ENCODE data around the gene FN1.

Gene FN1

DNA sequence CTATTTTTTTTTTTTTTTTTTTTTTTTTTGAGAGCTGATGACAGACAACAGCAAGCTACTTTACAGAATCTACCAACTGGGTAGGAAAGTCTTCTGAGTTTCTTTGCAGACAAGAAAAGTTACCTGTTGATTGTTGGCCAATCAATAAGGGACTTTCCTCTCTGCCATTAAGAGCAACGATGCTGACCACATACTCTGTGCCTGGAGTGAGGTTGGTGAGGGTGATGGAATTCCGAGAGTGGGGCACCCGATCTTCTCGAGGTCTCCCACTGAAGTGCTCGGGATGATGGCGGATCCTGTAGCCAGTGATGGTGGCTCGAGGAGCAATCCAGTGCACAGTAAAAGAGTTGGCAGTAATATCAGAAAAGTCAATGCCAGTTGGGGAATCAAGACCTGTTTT lies 49.3 kb downstream of the FN1 start:
- no peak for FAIRE-seq
- DNase-seq (ENCODE audit: low spot score), result no peak

DNA sequence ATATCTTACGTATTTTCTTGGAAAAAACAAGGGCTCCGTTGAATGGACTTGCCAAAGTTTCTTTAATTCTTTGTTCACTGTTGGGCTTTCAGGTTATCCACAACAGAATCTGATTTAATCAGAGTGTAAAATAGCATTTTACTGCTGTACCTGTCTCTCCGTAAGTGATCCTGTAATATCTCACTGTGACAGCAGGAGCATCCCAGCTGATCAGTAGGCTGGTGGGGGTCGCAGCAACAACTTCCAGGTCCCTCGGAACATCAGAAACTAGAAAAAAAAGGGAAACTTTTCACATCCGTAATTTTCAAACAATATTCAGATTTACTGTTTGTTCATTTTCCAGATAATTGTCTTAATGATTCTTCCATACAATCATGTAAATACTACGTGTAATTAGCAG lies 51.2 kb downstream of the FN1 start:
- FAIRE-seq (no peak), DNase-seq (ENCODE audit: low spot score) (no peak)

DNA sequence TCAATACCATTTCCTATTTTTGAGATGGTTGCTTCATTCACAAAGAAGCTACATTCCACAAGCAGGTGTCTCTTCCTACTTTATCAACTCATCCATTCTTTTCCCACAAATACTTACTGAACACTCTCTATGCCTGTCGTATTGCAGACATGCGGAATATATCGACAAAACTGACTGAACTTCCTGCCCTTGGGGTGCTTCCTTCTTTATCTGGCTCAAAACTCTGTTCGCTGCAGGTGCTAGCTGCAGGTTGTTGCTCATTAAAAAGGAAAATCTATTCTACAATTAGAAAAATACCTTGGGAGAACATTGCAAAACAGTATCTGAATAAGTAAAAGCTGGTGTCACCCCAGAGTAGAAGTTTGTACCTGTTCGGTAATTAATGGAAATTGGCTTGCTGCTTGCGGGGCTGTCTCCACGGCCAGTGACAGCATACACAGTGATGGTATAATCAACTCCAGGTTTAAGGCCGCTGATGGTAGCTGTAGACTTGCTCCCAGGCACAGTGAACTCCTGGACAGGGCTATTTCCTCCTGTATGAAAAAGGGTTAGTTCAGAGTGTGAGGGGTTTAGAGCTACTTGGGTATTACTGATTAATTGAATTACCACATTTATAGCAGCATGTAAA lies 52.1 kb downstream of the FN1 start:
- no peak for DNase-seq (ENCODE audit: low spot score)
- FAIRE-seq, result no peak

GRCh38 chr2:215382480-215382879 lies 53.4 kb downstream of the FN1 start:
- FAIRE-seq (no peak), DNase-seq (ENCODE audit: low spot score) (no peak)

- FAIRE-seq, result no peak
Observed at GRCh38 chr2:215382011-215382410, 53.9 kb downstream of the FN1 start.

GRCh38 chr2:215380699-215381098 lies 55.2 kb downstream of the FN1 start:
- no peak for DNase-seq (ENCODE audit: low spot score)
- FAIRE-seq, result no peak

More at GRCh38 chr2:215382011-215382410, 53.9 kb downstream of the FN1 start:
- no peak for DNase-seq (ENCODE audit: low spot score)

DNA sequence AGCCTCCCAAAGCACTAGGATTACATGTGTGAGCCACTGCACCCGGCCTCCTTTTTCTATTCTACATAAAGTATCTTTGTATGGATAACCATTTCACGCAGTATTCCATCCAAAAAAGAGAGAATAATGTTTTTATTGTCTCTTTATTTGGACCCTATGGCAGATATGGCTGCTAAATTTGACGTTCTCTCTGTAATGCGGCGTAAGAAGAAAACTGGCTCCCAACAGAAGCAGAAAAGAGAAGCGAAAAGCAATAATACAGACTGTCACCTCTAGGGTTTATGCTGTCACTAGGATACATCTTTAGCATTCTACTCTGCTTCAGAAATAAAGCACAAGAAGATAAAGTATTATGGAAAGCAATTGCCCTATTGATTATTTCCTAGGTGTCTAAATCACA lies 55.9 kb downstream of the FN1 start:
- no peak for FAIRE-seq
- no peak for DNase-seq (ENCODE audit: low spot score)

GRCh38 chr2:215379039-215379438 lies 56.8 kb downstream of the FN1 start:
- no peak for DNase-seq (ENCODE audit: low spot score)
- FAIRE-seq, result no peak

DNA sequence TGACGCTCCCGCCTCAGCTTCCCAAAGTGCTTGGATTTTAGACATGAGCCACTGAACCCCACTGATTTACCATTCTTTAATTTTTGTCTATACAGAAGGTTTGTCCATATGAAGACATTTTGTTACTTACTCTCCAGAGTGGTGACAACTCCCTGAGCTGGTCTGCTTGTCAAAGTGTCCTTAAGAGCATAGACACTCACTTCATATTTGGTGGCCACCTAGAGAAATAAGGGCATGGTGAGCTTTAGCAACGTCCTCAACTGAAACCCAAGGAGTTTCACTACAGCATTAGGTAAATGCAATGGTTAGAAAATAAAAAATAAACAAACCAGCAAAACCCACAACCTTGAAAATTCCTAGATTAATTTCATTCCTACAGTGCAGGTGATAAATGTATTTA lies 57.8 kb downstream of the FN1 start:
- FAIRE-seq (no peak), DNase-seq (ENCODE audit: low spot score) (no peak)

- no peak for FAIRE-seq
- no peak for DNase-seq (ENCODE audit: low spot score)
Observed at GRCh38 chr2:215377283-215377682, 58.6 kb downstream of the FN1 start.

DNA sequence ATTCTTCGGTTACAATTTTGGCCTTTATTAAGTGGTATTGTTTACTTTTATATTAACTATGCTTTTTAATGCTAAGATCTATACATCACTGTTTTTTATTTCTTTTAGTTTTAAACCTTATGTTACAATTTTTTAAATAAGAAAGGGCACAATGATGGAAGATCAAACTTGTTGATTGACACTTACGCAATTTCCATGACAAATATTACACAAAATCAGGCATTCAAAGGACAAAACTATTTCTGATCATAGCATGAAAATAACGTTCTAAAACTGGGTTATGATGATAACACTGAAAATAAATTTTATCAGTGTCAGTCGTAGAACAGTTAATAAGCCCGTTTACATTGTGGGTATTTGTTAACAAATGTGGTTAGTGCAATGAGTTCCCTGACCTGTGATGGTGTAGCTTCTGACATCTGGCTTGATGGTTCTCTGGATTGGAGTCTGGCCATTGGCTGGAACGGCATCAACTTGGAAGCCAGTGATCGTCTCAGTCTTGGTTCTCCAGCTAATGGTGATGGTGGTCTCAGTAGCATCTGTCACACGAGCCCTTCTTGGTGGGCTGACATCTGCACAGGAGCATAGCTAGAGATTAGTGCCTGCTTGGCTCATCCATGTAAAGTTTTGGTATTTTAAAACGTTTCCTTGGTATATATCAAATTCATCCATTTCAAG lies 59.6 kb downstream of the FN1 start:
- FAIRE-seq (no peak), DNase-seq (ENCODE audit: low spot score) (no peak)

DNA sequence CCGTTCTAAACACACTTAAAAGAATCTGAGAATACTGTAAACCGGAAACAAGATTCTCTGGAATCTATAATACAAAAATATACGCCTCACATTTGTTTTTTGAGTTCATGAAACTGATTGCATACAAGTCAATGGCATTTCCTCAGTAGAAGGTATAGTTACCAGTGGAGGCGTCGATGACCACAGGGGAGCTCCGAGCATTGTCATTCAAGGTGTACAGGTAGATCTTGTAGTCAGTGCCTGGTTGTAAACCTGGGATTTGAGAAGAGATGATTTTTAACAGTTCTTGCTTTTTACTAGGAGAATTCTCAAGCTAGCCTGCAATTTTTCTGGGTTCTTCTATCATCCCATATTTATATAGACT lies 60.4 kb downstream of the FN1 start:
- DNase-seq (ENCODE audit: low spot score) (no peak), FAIRE-seq (no peak)

DNA sequence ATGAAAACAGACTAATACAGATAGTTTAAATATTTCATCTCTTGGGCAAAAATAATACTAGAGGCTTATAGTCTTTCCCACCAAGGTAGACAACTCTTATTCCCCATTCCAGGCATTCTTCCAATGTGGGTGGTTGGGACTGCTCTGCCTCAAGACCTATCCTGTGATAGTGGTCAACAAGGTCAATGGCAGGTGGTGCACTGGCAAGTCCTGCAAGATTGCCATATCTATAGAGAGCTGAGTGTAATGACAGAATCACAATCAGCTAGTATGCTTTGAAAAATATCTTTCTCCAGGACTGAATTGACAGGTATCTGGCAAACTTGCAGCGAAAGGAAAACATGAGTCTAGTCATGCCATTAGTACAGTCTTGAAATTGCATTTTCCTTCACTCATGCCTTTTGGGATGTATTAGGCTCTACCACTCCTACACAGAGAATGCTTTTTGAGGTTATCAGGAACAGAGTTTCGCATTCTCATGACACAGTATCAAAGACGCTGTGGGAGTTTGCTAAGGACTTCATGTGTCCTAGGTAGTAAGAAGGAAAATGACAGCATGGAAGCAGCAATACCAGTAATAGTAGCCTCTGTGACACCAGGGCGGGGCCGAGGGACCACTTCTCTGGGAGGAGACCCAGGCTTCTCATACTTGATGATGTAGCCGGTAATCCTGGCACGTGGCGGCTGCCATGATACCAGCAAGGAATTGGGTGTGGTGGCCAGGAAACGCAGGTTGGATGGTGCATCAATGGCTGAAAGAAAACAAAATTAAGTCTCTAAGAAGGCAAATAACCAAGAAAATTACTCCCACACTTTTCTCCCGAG lies 61.0 kb downstream of the FN1 start:
- DNase-seq (ENCODE audit: low spot score), result no peak
- no peak for FAIRE-seq

DNA sequence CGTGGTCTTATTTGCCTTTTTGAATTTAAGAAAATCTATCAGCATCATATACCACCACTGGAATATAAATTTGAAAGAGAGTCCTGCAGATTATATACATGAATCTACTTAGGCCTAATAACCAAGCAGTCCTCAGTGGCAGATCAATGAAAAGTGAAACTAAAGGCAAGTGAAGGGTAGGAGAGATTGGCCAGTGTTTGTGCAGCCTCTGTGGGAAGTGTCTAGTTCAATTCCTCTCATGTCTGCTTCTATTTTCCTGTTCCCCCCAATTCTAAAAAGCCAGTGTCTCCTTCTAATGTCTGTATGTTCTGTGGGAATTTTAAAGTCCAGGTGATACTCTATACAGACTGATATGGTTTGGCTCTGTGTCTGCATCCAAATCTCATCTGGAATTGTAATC lies 61.9 kb downstream of the FN1 start:
- FAIRE-seq (no peak), DNase-seq (ENCODE audit: low spot score) (no peak)

DNA sequence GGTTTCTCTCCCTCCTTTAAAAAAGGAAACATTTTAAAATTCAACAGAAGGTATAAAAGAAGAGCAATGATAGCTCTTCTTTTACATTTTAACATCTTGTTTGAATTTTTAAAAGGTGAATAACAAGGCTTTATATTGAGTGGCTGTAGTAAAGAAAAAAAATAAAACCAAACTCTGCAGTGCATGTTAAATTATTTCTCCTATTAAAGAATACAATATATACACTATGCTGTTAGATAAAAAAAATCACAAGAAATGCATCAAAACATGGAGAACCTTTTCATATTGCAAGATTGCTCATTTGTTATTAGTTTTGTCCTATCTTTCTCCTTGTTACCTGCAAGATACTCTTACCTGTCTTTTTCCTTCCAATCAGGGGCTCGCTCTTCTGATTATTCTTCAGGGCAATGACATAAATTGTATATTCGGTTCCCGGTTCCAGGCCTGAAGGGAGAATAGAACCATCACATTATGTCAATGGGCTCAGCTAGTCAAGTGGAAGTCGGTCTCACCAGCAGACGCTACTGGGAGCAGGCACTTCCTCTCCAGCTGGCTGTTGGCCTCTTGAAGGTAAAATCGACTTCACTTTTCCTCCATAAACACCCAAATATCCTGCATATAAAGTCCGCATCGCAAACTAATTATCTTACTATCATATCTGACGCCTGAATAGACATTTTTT lies 62.8 kb downstream of the FN1 start:
- no peak for FAIRE-seq

GRCh38 chr2:215371915-215372897 lies 63.7 kb downstream of the FN1 start:
- DNase-seq (ENCODE audit: low spot score) (no peak), FAIRE-seq (no peak)

More for the DNA sequence above, 62.8 kb downstream of the FN1 start:
- DNase-seq (ENCODE audit: low spot score), result no peak

GRCh38 chr2:215370112-215370965 lies 65.5 kb downstream of the FN1 start:
- DNase-seq (ENCODE audit: low spot score) (no peak), FAIRE-seq (no peak)

- FAIRE-seq (no peak), DNase-seq (ENCODE audit: low spot score) (no peak)
Observed at GRCh38 chr2:215369181-215369760, 66.6 kb downstream of the FN1 start.

- DNase-seq (ENCODE audit: low spot score), result no peak
- FAIRE-seq, result no peak
Observed at GRCh38 chr2:215368493-215368809, 67.4 kb downstream of the FN1 start.

Measured in urothelium cell line (cell line).